ENCODE data around the gene SORCS1.

- TF ChIP-seq CTCF (IDR thresholded peaks at IDR 0.05; ENCODE audit: low read length) (no peak), EZH2 (IDR thresholded peaks at IDR 0.05; ENCODE audit: borderline replicate concordance, low read length) (no peak)
Measured at GRCh38 chr10:106973288-106973687, 191.2 kb downstream of the SORCS1 start.
